MCF 10A (cell line): ENCODE data around the gene RO60. TPM values are rescaled to one million over a fixed set of nuclear protein-coding genes. Genes with fewer than 3 reads are reported as not detected.

Experiments
- BruUV-seq: library from RNA; stranded (reverse); fragments of 400-500 nt; replicated peaks from 2 replicates; lab custom pipeline; 2021; lab: Mats Ljungman, UMichigan
- CTCF ChIA-PET: fragments of 300-600 bp; sonication (Branson Sonifier 250); formaldehyde crosslinking; extraction: SDS; loops from one replicate; lab custom pipeline; 2021; ENCODE audit warnings: antibody characterized with exemption, inconsistent platforms; lab: Yijun Ruan, JAX
- POLR2A ChIA-PET: fragments of 300-600, 350-650 bp; sonication (Branson Sonifier 250); formaldehyde crosslinking; extraction: SDS; loops from one replicate; lab custom pipeline; 2020; ENCODE audit warnings: antibody characterized with exemption, inconsistent platforms; lab: Yijun Ruan, JAX
- DNase-seq: peaks from one replicate; pipeline ENCODE4 v3.0.0-alpha.2; 2018; ENCODE audit not compliant: unreplicated experiment
- H3K27ac Mint-ChIP-seq: one replicate; pipeline ENCODE4 v1.8.0; 2022; ENCODE audit warnings: mild to moderate bottlenecking, low read depth, mixed read lengths; ENCODE audit not compliant: unreplicated experiment
- H3K27me3 Mint-ChIP-seq: one replicate; pipeline ENCODE4 v1.8.0; 2022; ENCODE audit warnings: mixed read lengths; ENCODE audit not compliant: insufficient read depth, unreplicated experiment
- H3K36me3 Mint-ChIP-seq: one replicate; pipeline ENCODE4 v1.8.0; 2022; ENCODE audit warnings: mild to moderate bottlenecking, moderate library complexity, mixed read lengths; ENCODE audit not compliant: insufficient read depth, unreplicated experiment
- H3K4me1 Mint-ChIP-seq: one replicate; pipeline ENCODE4 v1.8.0; 2022; ENCODE audit warnings: mixed read lengths; ENCODE audit not compliant: insufficient read depth, unreplicated experiment
- H3K4me3 Mint-ChIP-seq: one replicate; pipeline ENCODE4 v1.8.0; 2022; ENCODE audit warnings: mild to moderate bottlenecking, moderate library complexity, mixed read lengths; ENCODE audit not compliant: unreplicated experiment
- H3K9me3 Mint-ChIP-seq: one replicate; pipeline ENCODE4 v1.8.0; 2022; ENCODE audit warnings: mixed read lengths; ENCODE audit not compliant: unreplicated experiment
- CTCF ChIP-seq: fragments of 200-600 bp; IDR thresholded peaks from one replicate; pipeline ENCODE4 v1.8.0; 2022; ENCODE audit warnings: antibody characterized with exemption, mild to moderate bottlenecking; ENCODE audit not compliant: unreplicated experiment
- intact Hi-C: fragments of 100-400 bp; cut with micrococcal nuclease; formaldehyde crosslinking; loops from 2 replicates; pipeline ENCODE4 v1.14.1; 2022
- total RNA-seq: library from RNA; stranded (reverse); gene quantifications from 2 replicates; pipeline ENCODE4 v1.2.3, GENCODE V29; 2022

RO60 gene
- total RNA-seq, 1 experiment from 2014 or later = 128 TPM

GRCh38 chr1:193060115-193060403, 647 bp downstream of the RO60 start:
- POLR2A ChIA-PET = interaction anchor here (0.6 to 4.4 kb wide), 11 partner anchors 11 to 493 kb away, joined by 3 to 51 read pairs (median 4); partner anchors contain the start of genes CDC73 and GLRX2
- H3K36me3 Mint-ChIP-seq = peaks cover 8% of the 10 kb centered on the region
- H3K9me3 Mint-ChIP-seq = no peaks in the 10 kb centered on the region
- peaks cover 33% of the 10 kb centered on the region for H3K4me1 Mint-ChIP-seq
- H3K4me3 Mint-ChIP-seq = peak overlapping the region; percentile 87
- BruUV-seq = no TSS peak
- CTCF ChIA-PET = interaction anchor here (0.8 to 1.2 kb wide), 2 partner anchors 30 to 42 kb away, joined by 3 read pairs; no protein-coding TSS in a partner anchor
- H3K27ac Mint-ChIP-seq = peak overlapping the region; percentile 97
- no peak for TF ChIP-seq CTCF
- DNase-seq = no peak
- intact Hi-C loops = no loop called here
- no peaks in the 10 kb centered on the region for H3K27me3 Mint-ChIP-seq

GRCh38 chr1:193060406-193060805, 994 bp downstream of the RO60 start:
- ChIA-PET POLR2A (interaction anchor here (0.6 to 4.4 kb wide), 16 partner anchors 9 to 1010 kb away, joined by 3 to 51 read pairs (median 4); partner anchors contain the start of genes CDC73 and GLRX2), CTCF (interaction anchor here (0.7 to 1.2 kb wide), 4 partner anchors 10 to 42 kb away, joined by 3 read pairs; no protein-coding TSS in a partner anchor)
- TF ChIP-seq CTCF = no peak
- peak overlapping the region; percentile 97 for H3K27ac Mint-ChIP-seq
- intact Hi-C loops = no loop called here
- peak overlapping the region; percentile 87 for H3K4me3 Mint-ChIP-seq
- H3K4me1 Mint-ChIP-seq = peaks cover 32% of the 10 kb centered on the region
- peak; percentile 27 for DNase-seq
- TSS peak; percentile 51 for BruUV-seq
- H3K27me3 Mint-ChIP-seq = no peaks in the 10 kb centered on the region
- H3K9me3 Mint-ChIP-seq = no peaks in the 10 kb centered on the region
- peaks cover 8% of the 10 kb centered on the region for H3K36me3 Mint-ChIP-seq

DNA sequence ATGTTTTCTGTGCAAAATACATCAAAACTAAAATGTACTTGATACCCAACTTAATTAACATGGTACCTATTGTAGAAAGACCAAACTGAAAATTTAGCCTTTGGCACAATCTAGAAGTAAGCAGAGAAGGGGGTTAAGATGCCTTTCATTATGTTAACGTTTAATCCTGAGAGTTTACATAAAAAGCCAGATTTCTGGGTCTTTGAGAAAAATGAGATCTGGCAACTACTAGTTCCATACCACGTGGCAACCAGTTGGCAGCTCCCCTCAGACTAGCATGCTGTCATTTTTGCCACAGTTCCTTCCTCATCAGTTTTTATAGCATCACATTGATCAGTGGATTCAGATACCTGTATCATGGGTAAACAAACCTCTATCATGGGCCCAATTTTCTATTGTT, 1.5 kb downstream of the RO60 start:
- Mint-ChIP-seq H3K4me1 (peaks cover 35% of the 10 kb centered on the region), H3K9me3 (no peaks in the 10 kb centered on the region), H3K27ac (peak overlapping the region; percentile 97), H3K27me3 (no peaks in the 10 kb centered on the region), H3K36me3 (peaks cover 8% of the 10 kb centered on the region), H3K4me3 (peak overlapping the region; percentile 87)
- BruUV-seq = no TSS peak
- POLR2A ChIA-PET = interaction anchor here (0.6 to 4.4 kb wide), 14 partner anchors 8 to 1009 kb away, joined by 3 to 51 read pairs (median 4); partner anchors contain the start of genes CDC73 and GLRX2
- DNase-seq = peak; percentile 32
- no peak for TF ChIP-seq CTCF
- CTCF ChIA-PET = interaction anchor here (0.6 to 1.2 kb wide), 6 partner anchors 9 to 256 kb away, joined by 3 read pairs; no protein-coding TSS in a partner anchor
- intact Hi-C loops = loop anchor here (1.0 kb wide), 1 partner anchor 27 kb away; no protein-coding TSS in a partner anchor

DNA sequence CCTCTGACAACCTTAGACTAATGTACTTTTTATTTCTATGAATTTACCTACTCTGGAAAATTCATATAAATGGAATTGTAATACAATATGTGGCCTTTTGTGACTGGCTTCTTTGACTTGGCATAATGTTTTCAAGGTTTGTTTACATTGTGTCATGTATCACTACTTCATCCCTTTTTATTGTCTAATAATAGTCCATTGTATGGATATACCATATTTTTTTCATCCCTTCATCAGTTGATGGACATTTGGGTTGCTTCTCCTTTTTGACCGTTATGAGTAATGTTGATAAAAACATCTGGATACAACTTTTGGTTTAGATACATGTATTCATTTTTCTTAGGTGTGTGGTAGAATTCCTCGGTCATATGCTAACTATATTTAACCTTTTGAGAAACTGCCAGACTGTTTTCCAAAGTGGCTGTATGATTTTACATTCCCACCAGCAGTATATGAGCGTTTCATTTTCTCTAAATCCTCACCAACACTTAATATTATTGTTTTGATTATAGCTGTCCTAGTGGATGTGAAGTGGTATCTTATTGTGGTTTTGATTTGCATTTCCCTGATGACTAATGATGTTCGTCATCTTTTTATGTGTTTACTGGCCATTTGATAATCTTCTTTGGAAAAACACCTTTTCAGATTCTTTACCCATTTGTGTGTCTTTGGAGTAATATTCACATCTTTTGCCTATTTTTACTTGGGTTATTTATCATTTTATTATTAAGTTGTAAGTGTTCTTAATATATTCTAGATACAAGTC, 3.5 kb downstream of the RO60 start:
- TF ChIP-seq CTCF = no peak
- Mint-ChIP-seq H3K4me1 (peaks cover 29% of the 10 kb centered on the region), H3K27me3 (no peaks in the 10 kb centered on the region), H3K36me3 (peaks cover 8% of the 10 kb centered on the region), H3K9me3 (no peaks in the 10 kb centered on the region), H3K4me3 (no peak overlapping the region), H3K27ac (no peak overlapping the region)
- no TSS peak for BruUV-seq
- DNase-seq = no peak
- ChIA-PET POLR2A (interaction anchor here (2.8 to 4.4 kb wide), 3 partner anchors 8 to 60 kb away, joined by 21 to 51 read pairs (median 25); partner anchors contain the start of genes CDC73 and GLRX2), CTCF (interaction anchor here (0.6 kb wide), 1 partner anchor 556 kb away, joined by 3 read pairs; no protein-coding TSS in a partner anchor)
- intact Hi-C loops = no loop called here
